Measurements from ENCODE around the gene MRPL24.

The MRPL24 gene

DNA sequence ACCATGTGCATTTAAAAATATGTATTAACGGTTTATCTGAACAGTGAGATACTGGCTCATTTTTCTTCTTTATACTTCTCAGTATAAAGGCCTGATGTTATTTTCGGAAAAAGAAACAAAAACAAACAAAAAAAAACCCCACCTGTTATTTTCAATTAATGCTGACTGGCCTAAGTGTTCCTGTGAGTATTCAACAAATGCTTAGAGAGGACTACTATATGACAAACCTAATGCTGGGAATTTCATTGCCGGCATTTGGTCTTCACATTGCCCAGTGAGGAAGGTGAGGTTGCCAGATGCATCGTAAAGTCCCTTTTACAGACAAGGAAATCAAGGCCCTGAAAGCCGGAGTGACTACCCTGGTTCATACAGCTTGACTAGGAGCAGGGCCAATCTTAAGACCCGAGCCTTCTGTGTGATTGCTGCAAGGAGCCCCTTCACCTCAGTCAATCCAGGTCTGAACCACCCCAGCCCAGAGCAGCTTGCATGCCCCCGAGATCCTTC, 599 bp downstream of the MRPL24 start:
- peak overlapping the region; percentile 84 for H3K4me3 ChIP-seq (ENCODE audit: low read length)
- H3K36me3 ChIP-seq (ENCODE audit: insufficient read depth, low read depth, low read length), result peaks cover 59% of the 10 kb centered on the region

GRCh38 chr1:156738916-156739315, 2.0 kb downstream of the MRPL24 start:
- no peak overlapping the region for H3K27ac ChIP-seq (ENCODE audit: low read length)
- H3K9me3 ChIP-seq (ENCODE audit: insufficient read depth, low read depth, low read length), result no peaks in the 10 kb centered on the region
- peaks cover 50% of the 10 kb centered on the region for H3K36me3 ChIP-seq (ENCODE audit: insufficient read depth, low read depth, low read length)
- no peaks in the 10 kb centered on the region for H3K27me3 ChIP-seq (ENCODE audit: insufficient read depth, low read length)
- no peak overlapping the region for H3K9ac ChIP-seq (ENCODE audit: low read depth, low read length)
- H3K4me3 ChIP-seq (ENCODE audit: low read length), result no peak overlapping the region
- peaks cover 11% of the 10 kb centered on the region; the same call in 1 of the 2 replicates for H3K4me1 ChIP-seq (ENCODE audit: insufficient read depth, low read length)

More for the DNA sequence above, 599 bp downstream of the MRPL24 start:
- Histone ChIP-seq H3K27me3 (ENCODE audit: insufficient read depth, low read length) (no peaks in the 10 kb centered on the region), H3K4me1 (ENCODE audit: insufficient read depth, low read length) (peaks cover 12% of the 10 kb centered on the region; the same call in 1 of the 2 replicates), H3K9ac (ENCODE audit: low read depth, low read length) (peak overlapping the region; percentile 89), H3K9me3 (ENCODE audit: insufficient read depth, low read depth, low read length) (no peaks in the 10 kb centered on the region), H3K27ac (ENCODE audit: low read length) (peak overlapping the region; percentile 68)

DNA sequence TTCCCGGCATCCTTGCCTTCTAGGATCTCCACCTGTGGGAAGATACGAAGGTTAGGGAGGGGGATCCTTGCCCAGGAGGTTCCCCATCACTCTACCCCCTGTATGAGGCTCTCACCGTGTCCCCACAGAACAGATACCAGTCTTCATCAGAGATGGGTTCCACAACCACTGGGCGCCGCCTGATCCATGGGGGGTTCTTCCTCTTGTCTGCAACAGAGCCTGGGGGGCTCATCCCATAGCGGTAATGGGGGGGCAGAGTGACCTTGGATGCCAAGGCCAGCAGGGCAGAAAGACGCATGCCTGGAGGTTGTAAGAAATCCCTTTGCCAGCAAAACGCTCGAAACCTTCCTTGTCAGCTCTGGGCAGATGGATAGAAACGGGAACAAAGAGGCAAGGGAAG, 2.5 kb downstream of the MRPL24 start:
- H3K9ac ChIP-seq (ENCODE audit: low read depth, low read length), result no peak overlapping the region
- H3K36me3 ChIP-seq (ENCODE audit: insufficient read depth, low read depth, low read length), result peaks cover 50% of the 10 kb centered on the region
- H3K9me3 ChIP-seq (ENCODE audit: insufficient read depth, low read depth, low read length), result no peaks in the 10 kb centered on the region

GRCh38 chr1:156733989-156734584, 6.8 kb downstream of the MRPL24 start:
- Histone ChIP-seq H3K9ac (ENCODE audit: low read depth, low read length) (no peak overlapping the region), H3K4me3 (ENCODE audit: low read length) (no peak overlapping the region), H3K36me3 (ENCODE audit: insufficient read depth, low read depth, low read length) (peaks cover 44% of the 10 kb centered on the region), H3K27me3 (ENCODE audit: insufficient read depth, low read length) (no peaks in the 10 kb centered on the region), H3K4me1 (ENCODE audit: insufficient read depth, low read length) (no peaks in the 10 kb centered on the region), H3K27ac (ENCODE audit: low read length) (no peak overlapping the region), H3K9me3 (ENCODE audit: insufficient read depth, low read depth, low read length) (no peaks in the 10 kb centered on the region)

More for the DNA sequence above, 2.5 kb downstream of the MRPL24 start:
- no peak overlapping the region for H3K27ac ChIP-seq (ENCODE audit: low read length)
- H3K4me3 ChIP-seq (ENCODE audit: low read length), result no peak overlapping the region
- no peaks in the 10 kb centered on the region for H3K27me3 ChIP-seq (ENCODE audit: insufficient read depth, low read length)
- peaks cover 11% of the 10 kb centered on the region; the same call in 1 of the 2 replicates for H3K4me1 ChIP-seq (ENCODE audit: insufficient read depth, low read length)

DNA sequence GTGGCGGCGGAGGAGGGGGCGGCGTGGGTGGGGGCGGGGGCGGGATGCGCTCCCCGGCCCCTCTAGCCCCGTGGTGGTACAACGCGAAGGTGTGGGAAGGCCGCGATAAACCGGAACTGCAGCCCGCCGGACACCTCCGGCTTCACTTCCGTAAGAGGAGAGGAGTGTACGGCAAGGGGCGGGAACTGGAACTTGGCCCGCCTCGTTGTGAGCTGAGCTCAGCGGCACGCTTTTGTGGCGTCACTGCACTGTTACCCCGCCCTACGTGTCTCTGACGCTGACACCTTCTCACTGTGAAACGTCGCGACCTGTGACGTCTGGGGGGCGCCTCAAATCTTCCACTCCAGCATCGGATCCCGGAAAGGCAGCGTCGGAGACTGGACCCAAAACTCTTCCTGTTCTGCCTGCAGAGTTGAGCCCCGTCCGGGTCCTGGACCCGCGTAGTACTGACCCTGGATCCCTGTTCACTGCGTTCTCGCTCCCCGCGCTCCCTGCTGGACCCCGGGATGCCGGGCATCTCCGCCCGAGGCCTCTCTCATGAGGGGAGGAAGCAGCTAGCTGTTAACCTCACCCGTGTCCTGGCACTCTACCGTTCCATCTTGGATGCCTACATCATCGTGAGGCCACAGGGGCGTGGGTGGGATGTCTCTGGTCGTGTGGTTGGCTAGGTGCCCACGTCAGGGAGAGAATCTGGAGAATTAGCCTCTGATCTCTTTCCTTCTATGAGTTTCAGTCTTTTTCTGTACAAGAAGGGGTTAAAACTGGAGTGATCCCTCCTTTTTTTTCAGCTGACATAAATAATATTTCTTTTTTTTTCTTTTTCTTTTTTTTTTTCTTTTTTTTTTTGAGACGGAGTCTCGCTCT, 12.1 kb downstream of the MRPL24 start, which contains the start of gene ISG20L2:
TSS of gene ISG20L2 (minus strand) at position 168 of the 864 bp plus-strand sequence. CDS start 1,114 bp downstream, outside the sequence.
- H3K27me3 ChIP-seq (ENCODE audit: insufficient read depth, low read length), result no peaks in the 10 kb centered on the region
- H3K4me1 ChIP-seq (ENCODE audit: insufficient read depth, low read length), result peaks cover 23% of the 10 kb centered on the region
- peak within 1 kb of the TSS; percentile 99 for H3K4me3 ChIP-seq (ENCODE audit: low read length)
- H3K9me3 ChIP-seq (ENCODE audit: insufficient read depth, low read depth, low read length), result no peaks in the 10 kb centered on the region
- peaks cover 45% of the 10 kb centered on the region for H3K36me3 ChIP-seq (ENCODE audit: insufficient read depth, low read depth, low read length)
- peak within 1 kb of the TSS; percentile 97 for H3K9ac ChIP-seq (ENCODE audit: low read depth, low read length)
- H3K27ac ChIP-seq (ENCODE audit: low read length), result peak within 1 kb of the TSS; percentile 86

- Histone ChIP-seq H3K4me1 (ENCODE audit: insufficient read depth, low read length) (peaks cover 23% of the 10 kb centered on the region), H3K27ac (ENCODE audit: low read length) (peak within 1 kb of the TSS; percentile 86), H3K4me3 (ENCODE audit: low read length) (peak within 1 kb of the TSS; percentile 99), H3K36me3 (ENCODE audit: insufficient read depth, low read depth, low read length) (peaks cover 47% of the 10 kb centered on the region), H3K9ac (ENCODE audit: low read depth, low read length) (peak within 1 kb of the TSS; percentile 97), H3K9me3 (ENCODE audit: insufficient read depth, low read depth, low read length) (no peaks in the 10 kb centered on the region), H3K27me3 (ENCODE audit: insufficient read depth, low read length) (no peaks in the 10 kb centered on the region)
Measured at GRCh38 chr1:156727926-156728598, 12.8 kb downstream of the MRPL24 start, which contains the start of gene METTL25B. Gene METTL25B, plus strand, starts transcription at chr1:156728469. Its CDS starts 636 bp downstream, at chr1:156729105.

- H3K36me3 ChIP-seq (ENCODE audit: insufficient read depth, low read depth, low read length), result peaks cover 47% of the 10 kb centered on the region
- no peaks in the 10 kb centered on the region for H3K9me3 ChIP-seq (ENCODE audit: insufficient read depth, low read depth, low read length)
- H3K9ac ChIP-seq (ENCODE audit: low read depth, low read length), result peak overlapping the region; percentile 97
- H3K4me1 ChIP-seq (ENCODE audit: insufficient read depth, low read length), result peaks cover 23% of the 10 kb centered on the region
- H3K27me3 ChIP-seq (ENCODE audit: insufficient read depth, low read length), result no peaks in the 10 kb centered on the region
- H3K4me3 ChIP-seq (ENCODE audit: low read length), result peak overlapping the region; percentile 99
- no peak overlapping the region for H3K27ac ChIP-seq (ENCODE audit: low read length)
Measured at GRCh38 chr1:156727492-156727891, 13.4 kb downstream of the MRPL24 start.

- peaks cover 47% of the 10 kb centered on the region for H3K36me3 ChIP-seq (ENCODE audit: insufficient read depth, low read depth, low read length)
- peak overlapping the region; percentile 97; the same call in 1 of the 2 replicates for H3K9ac ChIP-seq (ENCODE audit: low read depth, low read length)
- H3K27me3 ChIP-seq (ENCODE audit: insufficient read depth, low read length), result no peaks in the 10 kb centered on the region
- no peak overlapping the region for H3K27ac ChIP-seq (ENCODE audit: low read length)
- peaks cover 23% of the 10 kb centered on the region for H3K4me1 ChIP-seq (ENCODE audit: insufficient read depth, low read length)
- peak overlapping the region; percentile 99 for H3K4me3 ChIP-seq (ENCODE audit: low read length)
- no peaks in the 10 kb centered on the region for H3K9me3 ChIP-seq (ENCODE audit: insufficient read depth, low read depth, low read length)
Measured at GRCh38 chr1:156726549-156727226, 14.2 kb downstream of the MRPL24 start.

GRCh38 chr1:156725683-156726280, 15.1 kb downstream of the MRPL24 start:
- no peak overlapping the region for H3K27ac ChIP-seq (ENCODE audit: low read length)
- H3K4me1 ChIP-seq (ENCODE audit: insufficient read depth, low read length), result peaks cover 23% of the 10 kb centered on the region
- H3K27me3 ChIP-seq (ENCODE audit: insufficient read depth, low read length), result no peaks in the 10 kb centered on the region
- peaks cover 56% of the 10 kb centered on the region for H3K36me3 ChIP-seq (ENCODE audit: insufficient read depth, low read depth, low read length)
- H3K4me3 ChIP-seq (ENCODE audit: low read length), result peak overlapping the region; percentile 99
- H3K9ac ChIP-seq (ENCODE audit: low read depth, low read length), result no peak overlapping the region
- no peaks in the 10 kb centered on the region for H3K9me3 ChIP-seq (ENCODE audit: insufficient read depth, low read depth, low read length)

DNA sequence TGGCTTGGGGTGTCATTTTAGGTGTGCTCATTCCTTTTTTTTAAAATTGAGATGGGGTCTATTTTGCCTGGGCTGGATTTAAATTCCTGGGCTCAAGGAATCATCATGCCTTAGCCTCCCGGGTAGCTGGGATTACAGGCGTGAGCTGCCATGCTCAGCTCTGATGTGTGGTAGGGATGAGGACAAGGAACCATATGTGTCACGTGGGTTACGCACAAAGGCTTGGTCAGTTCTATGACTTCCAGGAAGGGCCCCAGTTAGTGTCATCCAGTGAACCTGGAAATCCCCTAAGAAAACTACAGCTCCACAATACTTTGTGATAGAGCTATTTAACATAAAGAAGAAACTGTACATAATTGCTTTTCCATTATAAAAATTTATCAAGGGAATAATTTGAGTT, 19.4 kb downstream of the MRPL24 start:
- no peak overlapping the region for H3K27ac ChIP-seq (ENCODE audit: low read length)
- no peak overlapping the region for H3K4me3 ChIP-seq (ENCODE audit: low read length)
- no peaks in the 10 kb centered on the region for H3K9me3 ChIP-seq (ENCODE audit: insufficient read depth, low read depth, low read length)
- H3K27me3 ChIP-seq (ENCODE audit: insufficient read depth, low read length), result no peaks in the 10 kb centered on the region
- no peak overlapping the region for H3K9ac ChIP-seq (ENCODE audit: low read depth, low read length)
- H3K4me1 ChIP-seq (ENCODE audit: insufficient read depth, low read length), result peaks cover 11% of the 10 kb centered on the region; the same call in 1 of the 2 replicates
- peaks cover 53% of the 10 kb centered on the region for H3K36me3 ChIP-seq (ENCODE audit: insufficient read depth, low read depth, low read length)
